Measurements from ENCODE around the gene MTX1. TPM values are rescaled to one million over a fixed set of nuclear protein-coding genes. Genes with fewer than 3 reads are reported as not detected.

Gene MTX1
- polyA plus RNA-seq, 1 of the 3 experiments (the other 2 are of a cell fraction) = 79.1 TPM

- TF ChIP-seq SMC3 (IDR thresholded peaks at IDR 0.05; ENCODE audit: low read depth, low read length) = no peak; the same call in 1 of the 2 replicates
- TF ChIP-seq RCOR1 (IDR thresholded peaks at IDR 0.05; ENCODE audit: low read length) = no peak; the same call in 1 of the 2 replicates
- peak; percentile 71; the same call in 1 of the 2 replicates for TF ChIP-seq MAX (IDR thresholded peaks at IDR 0.05; ENCODE audit: low read depth)
- TF ChIP-seq ZBTB33 (IDR thresholded peaks at IDR 0.05; ENCODE audit: borderline replicate concordance, low read depth) = no peak
- no peak for TF ChIP-seq CTCF (IDR thresholded peaks at IDR 0.05)
- peak; percentile 42; the same call in 1 of the 2 replicates for TF ChIP-seq REST (IDR thresholded peaks at IDR 0.05; ENCODE audit: low read depth, low read length)
- no peak for TF ChIP-seq YY1 (IDR thresholded peaks at IDR 0.05; ENCODE audit: low read depth)
- no peak; the same call in none of the 2 replicates for TF ChIP-seq MXI1 (IDR thresholded peaks at IDR 0.05; ENCODE audit: low read depth, low read length)
- no peak for TF ChIP-seq EP300 (IDR thresholded peaks at IDR 0.05; ENCODE audit: borderline replicate concordance in 1 of 2, low read depth in 1 of 2, low read length in 1 of 2)
- TF ChIP-seq POLR2AphosphoS5 (IDR thresholded peaks at IDR 0.05; ENCODE audit: low read depth, low read length) = peak; percentile 96
- no peak for TF ChIP-seq RFX5 (IDR thresholded peaks at IDR 0.05; ENCODE audit: low read length)
- peak; percentile 70 for TF ChIP-seq IRF3 (IDR thresholded peaks at IDR 0.05; ENCODE audit: low read depth, low read length)
- no peak for TF ChIP-seq JUND (IDR thresholded peaks at IDR 0.05)
- TF ChIP-seq TAF1 (IDR thresholded peaks at IDR 0.05; ENCODE audit: borderline replicate concordance, low read depth, low read length) = peak; percentile 79
- no peak for TF ChIP-seq NFIC (IDR thresholded peaks at IDR 0.05; ENCODE audit: borderline replicate concordance)
- peak; percentile 40; the same call in 1 of the 2 replicates for TF ChIP-seq ELF1 (IDR thresholded peaks at IDR 0.05)
- no peak for TF ChIP-seq FOSL2 (IDR thresholded peaks at IDR 0.05; ENCODE audit: borderline replicate concordance, low read depth)
- TF ChIP-seq GABPA (IDR thresholded peaks at IDR 0.05; ENCODE audit: low read depth) = 0 out of 2 replicates have a peak, but pooled peaks have one; percentile 18
These were observed 19.0 kb downstream of the MTX1 start (continued) for GRCh38 chr1:155227261-155228095.

All from SK-N-SH (cell line).